SK-N-SH (cell line): ENCODE measurements around the gene DOC2A. TPM values are rescaled to one million over a fixed set of nuclear protein-coding genes. Genes with fewer than 3 reads are reported as not detected.
"Not testable (repeated sequence)": the region's sequence is repeated elsewhere in the genome, so short reads cannot be mapped to it uniquely, and the experiment has no call there.

Experiments used
- CTCF ChIA-PET: fragments of 300-600, 350-600 bp; formaldehyde crosslinking; extraction: SDS; loops from one replicate; lab custom pipeline; 2021; lab: Yijun Ruan, JAX
- POLR2A ChIA-PET: fragments of 350-600 bp; sonication (Branson Sonifier 250); formaldehyde crosslinking; extraction: SDS; loops from one replicate; lab custom pipeline; 2020; ENCODE audit warnings: antibody characterized with exemption, inconsistent platforms; lab: Yijun Ruan, JAX
- DNase-seq: peaks from one replicate; pipeline ENCODE4 v3.0.0; 2012
- H2AFZ ChIP-seq: fragments of 200-600 bp; sonication (generic); 2 replicates; pipeline ENCODE4 v1.8.1; 2016; ENCODE audit warnings: antibody characterized with exemption, mild to moderate bottlenecking, low read depth
- H3F3A ChIP-seq: fragments of 200-600 bp; sonication (generic); replicated peaks from 2 replicates; pipeline ENCODE3; 2016; ENCODE audit warnings: antibody characterized with exemption, mild to moderate bottlenecking; ENCODE audit not compliant: insufficient read depth
- H3K27ac ChIP-seq, 2 experiments: fragments of 200-500 bp in 1 of 2; fragments of 200-600 bp in 1 of 2; sonication (Bioruptor generic) in 1 of 2; sonication (generic), shearing (Covaris generic) in 1 of 2; 2 replicates each; pipeline versions ENCODE4 v1.5.1 to v1.6.1; 2014 to 2016; ENCODE audit warnings: low read depth in 2 of 2, inconsistent platforms in 1 of 2, low read length in 1 of 2, mild to moderate bottlenecking in 1 of 2, mixed read lengths in 1 of 2
- H3K27me3 ChIP-seq: fragments of 200-600 bp; sonication (generic), shearing (Covaris generic); 2 replicates; pipeline ENCODE4 v1.6.1; 2016; ENCODE audit warnings: mixed run types; ENCODE audit not compliant: insufficient read depth
- H3K36me3 ChIP-seq, 2 experiments: fragments of 200-500 bp in 1 of 2; fragments of 200-600 bp in 1 of 2; sonication (Bioruptor generic) in 1 of 2; sonication (generic) in 1 of 2; replicated peaks in 1 of 2; 2 replicates each; pipeline versions ENCODE3 to v1.5.1; 2014 to 2016; ENCODE audit warnings: low read length in 1 of 2, mild to moderate bottlenecking in 1 of 2; ENCODE audit not compliant: insufficient read depth in 2 of 2, control insufficient read depth in 1 of 2
- H3K4me1 ChIP-seq, 2 experiments: fragments of 200-500 bp in 1 of 2; fragments of 200-600 bp in 1 of 2; sonication (Bioruptor generic) in 1 of 2; sonication (generic), shearing (Covaris generic) in 1 of 2; 2 replicates each; pipeline versions ENCODE4 v1.5.1 to v1.6.1; 2014 to 2016; ENCODE audit warnings: low read depth in 1 of 2, low read length in 1 of 2, mixed run types in 1 of 2; ENCODE audit not compliant: insufficient read depth in 2 of 2, control insufficient read depth in 1 of 2
- H3K4me2 ChIP-seq: fragments of 200-600 bp; sonication (generic), shearing (Covaris generic); 2 replicates; pipeline ENCODE4 v1.6.1; 2017; ENCODE audit warnings: mixed run types
- H3K4me3 ChIP-seq, 2 experiments: fragments of 200-500 bp in 1 of 2; fragments of 200-600 bp in 1 of 2; sonication (Bioruptor generic) in 1 of 2; sonication (generic), shearing (Covaris generic) in 1 of 2; 2 replicates each; pipeline versions ENCODE4 v1.5.1 to v1.8.1; 2014 to 2016; ENCODE audit warnings: low read depth in 2 of 2, inconsistent platforms in 1 of 2, low read length in 1 of 2, mild to moderate bottlenecking in 1 of 2, mixed read lengths in 1 of 2, moderate library complexity in 1 of 2
- H3K79me2 ChIP-seq: fragments of 200-600 bp; sonication (generic); 2 replicates; pipeline ENCODE4 v1.8.1; 2017; ENCODE audit warnings: mild to moderate bottlenecking; ENCODE audit not compliant: insufficient read depth
- H3K9ac ChIP-seq: fragments of 200-600 bp; sonication (generic); 2 replicates; pipeline ENCODE4 v1.6.1; 2017; ENCODE audit warnings: mixed run types
- H3K9me2 ChIP-seq: fragments of 200-600 bp; sonication (generic); 2 replicates; pipeline ENCODE4 v1.6.1; 2017; ENCODE audit warnings: mixed run types
- H3K9me3 ChIP-seq: fragments of 200-600 bp; sonication (generic); 2 replicates; pipeline ENCODE4 v1.6.1; 2017; ENCODE audit warnings: mixed run types, mild to moderate bottlenecking, moderate library complexity
- H4K20me1 ChIP-seq: fragments of 200-600 bp; sonication (generic); 2 replicates; pipeline ENCODE4 v1.6.1; 2017; ENCODE audit warnings: mild to moderate bottlenecking, mixed run types; ENCODE audit not compliant: insufficient read depth
- CHD2 ChIP-seq: fragments of 150-350 bp; IDR thresholded peaks from 2 replicates; pipeline ENCODE4 v1.6.1; 2018; ENCODE audit warnings: low read length; ENCODE audit not compliant: partially characterized antibody
- EP300 ChIP-seq, 2 experiments: IDR thresholded peaks; 2 replicates each; pipeline versions ENCODE4 v1.4.0 to v1.6.1; 2012; ENCODE audit warnings: borderline replicate concordance in 1 of 2, low read depth in 1 of 2, low read length in 1 of 2
- FOXM1 ChIP-seq: IDR thresholded peaks from 2 replicates; pipeline ENCODE4 v1.4.0; 2012; ENCODE audit warnings: low read depth, mild to moderate bottlenecking
- GABPA ChIP-seq: IDR thresholded peaks from 2 replicates; pipeline ENCODE4 v1.4.0; 2012; ENCODE audit warnings: low read depth, mild to moderate bottlenecking
- GATA2 ChIP-seq: sonication (generic); formaldehyde crosslinking; IDR thresholded peaks from 2 replicates; pipeline ENCODE4 v1.5.0; 2020; ENCODE audit warnings: mild to moderate bottlenecking, missing genetic modification reagents
- MAX ChIP-seq: IDR thresholded peaks from 2 replicates; pipeline ENCODE4 v1.4.0; 2012; ENCODE audit warnings: low read depth
- NFIC ChIP-seq: IDR thresholded peaks from 2 replicates; pipeline ENCODE4 v1.4.0; 2012; ENCODE audit warnings: borderline replicate concordance
- NRF1 ChIP-seq: IDR thresholded peaks from 2 replicates; pipeline ENCODE4 v1.6.1; 2012; ENCODE audit warnings: low read depth, mild to moderate bottlenecking, low read length
- POLR2AphosphoS5 ChIP-seq: IDR thresholded peaks from 2 replicates; pipeline ENCODE4 v1.6.1; 2012; ENCODE audit warnings: low read depth, low read length
- RAD21 ChIP-seq: IDR thresholded peaks from 2 replicates; pipeline ENCODE4 v1.6.1; 2012; ENCODE audit warnings: mild to moderate bottlenecking, low read length
- RXRA ChIP-seq: IDR thresholded peaks from 2 replicates; pipeline ENCODE4 v1.4.0; 2012; ENCODE audit warnings: low read depth, mild to moderate bottlenecking, borderline replicate concordance
- SIN3A ChIP-seq: IDR thresholded peaks from 2 replicates; pipeline ENCODE4 v1.6.1; 2012; ENCODE audit warnings: low read depth, mild to moderate bottlenecking, low read length, moderate library complexity, borderline replicate concordance
- TAF1 ChIP-seq: IDR thresholded peaks from 2 replicates; pipeline ENCODE4 v1.6.1; 2012; ENCODE audit warnings: low read depth, mild to moderate bottlenecking, low read length, moderate library complexity, borderline replicate concordance
- TCF12 ChIP-seq: IDR thresholded peaks from 2 replicates; pipeline ENCODE4 v1.4.0; 2012
- TEAD4 ChIP-seq: IDR thresholded peaks from 2 replicates; pipeline ENCODE4 v1.4.0; 2012; ENCODE audit warnings: mild to moderate bottlenecking, borderline replicate concordance; ENCODE audit not compliant: insufficient read depth
- USF1 ChIP-seq: IDR thresholded peaks from 2 replicates; pipeline ENCODE4 v1.4.0; 2012; ENCODE audit warnings: low read depth, borderline replicate concordance
- WGBS: methylation state at CpG from one replicate; pipeline ENCODE4 v1.1.6; 2017; ENCODE audit warnings: low lambda C conversion rate; 5-methylcytosine and 5-hydroxymethylcytosine counted together
- polyA plus RNA-seq, 3 experiments: library from polyadenylated mRNA; depleted of rRNA; stranded (reverse); fragments of >200 nt; gene quantifications; 2 replicates each; pipeline ENCODE4 v1.2.3, GENCODE V29; 2012
- TF ChIP-seq, protein P1 (sequence below): fragments of 150-350 bp; IDR thresholded peaks from 2 replicates; pipeline ENCODE4 v1.6.1; 2017; ENCODE audit warnings: antibody characterized with exemption, low read length, low read depth, borderline replicate concordance
- TF ChIP-seq, protein P2 (sequence below): fragments of 150-350 bp; IDR thresholded peaks from 2 replicates; pipeline ENCODE4 v1.6.1; 2016; ENCODE audit warnings: mild to moderate bottlenecking, low read depth, low read length

The DOC2A gene
- polyA plus RNA-seq, 1 of the 3 experiments (the other 2 are of a cell fraction), result 10.4 TPM

- TF ChIP-seq SIN3A (no peak), TCF12 (no peak), POLR2AphosphoS5 (no peak), GATA2 (CRISPR knock-in tag) (no peak), FOXM1 (no peak)
Observed at GRCh38 chr16:29961127-29961478, 49.7 kb downstream of the DOC2A start (continued).

DNA sequence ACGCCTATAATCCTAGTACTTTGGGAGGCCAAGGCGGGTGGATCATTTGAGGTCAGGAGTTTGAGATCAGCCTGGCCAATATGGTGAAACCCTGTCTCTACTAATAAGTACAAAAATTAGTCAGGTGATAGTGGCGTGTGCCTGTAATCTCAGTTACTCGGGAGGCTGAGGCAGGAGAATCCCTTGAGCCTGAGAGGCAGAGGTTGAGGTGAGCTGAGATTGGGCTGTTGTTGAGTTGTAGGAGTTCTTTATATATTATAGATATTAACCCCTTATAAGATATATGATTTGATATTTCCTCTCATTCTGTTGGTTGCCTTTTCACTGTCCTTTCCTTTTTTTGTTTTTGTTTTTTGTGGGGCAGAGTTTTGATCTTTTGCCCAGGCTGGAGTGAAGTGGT lies 51.0 kb downstream of the DOC2A start:
- DNase-seq, H3K27me3 ChIP-seq, POLR2A ChIA-PET, H3K27ac ChIP-seq, H3K4me3 ChIP-seq, H3K36me3 ChIP-seq, H4K20me1 ChIP-seq, H3K4me2 ChIP-seq, H3K9me2 ChIP-seq, H2AFZ ChIP-seq, H3K79me2 ChIP-seq, H3K9ac ChIP-seq, H3F3A ChIP-seq, H3K9me3 ChIP-seq: not testable (repeated sequence)
- CTCF ChIA-PET, result interaction anchor here (1.4 to 1.7 kb wide), 2 partner anchors 35 to 46 kb away, joined by 5 read pairs; no protein-coding TSS in a partner anchor
- H3K4me1 ChIP-seq, result peaks cover 0 to 15% of the 10 kb centered on the region in 2 experiments; a peak in 1 of 4 replicates
- WGBS, result 94% methylated on average over 4 of the region's 4 CpGs

GRCh38 chr16:29959293-29959692 lies 51.5 kb downstream of the DOC2A start:
- Histone ChIP-seq H3K4me3 (no peak overlapping the region), H3K27ac (no peak overlapping the region), H3K27me3 (no peaks in the 10 kb centered on the region), H3K9ac (no peak overlapping the region), H3K36me3 (peaks cover 0 to 5% of the 10 kb centered on the region in 2 experiments), H3K79me2 (no peaks in the 10 kb centered on the region; the same call in 1 of the 2 replicates), H3K9me2 (no peaks in the 10 kb centered on the region), H4K20me1 (no peaks in the 10 kb centered on the region), H3K4me2 (no peak overlapping the region), H3K4me1 (peaks cover 0 to 15% of the 10 kb centered on the region in 2 experiments; a peak in 1 of 4 replicates), H2AFZ (no peak overlapping the region), H3F3A (no peaks in the 10 kb centered on the region), H3K9me3 (no peaks in the 10 kb centered on the region)
- no peak for DNase-seq
- ChIA-PET POLR2A (no interaction called here), CTCF (interaction anchor here (1.4 kb wide), 1 partner anchor 46 kb away, joined by 5 read pairs; no protein-coding TSS in a partner anchor)
- WGBS, result 91% methylated on average over 6 of the region's 9 CpGs
- TF ChIP-seq USF1 (no peak), TEAD4 (no peak), NRF1 (no peak), RXRA (no peak), CHD2 (no peak), NFIC (no peak), GABPA (no peak), TAF1 (no peak), RAD21 (no peak), EP300 (IDR thresholded peaks at IDR 0.05; ENCODE audit: borderline replicate concordance in 1 of 2, low read depth in 1 of 2, low read length in 1 of 2) (no peak), MAX (no peak)
- TF ChIP-seq, protein P1, sequence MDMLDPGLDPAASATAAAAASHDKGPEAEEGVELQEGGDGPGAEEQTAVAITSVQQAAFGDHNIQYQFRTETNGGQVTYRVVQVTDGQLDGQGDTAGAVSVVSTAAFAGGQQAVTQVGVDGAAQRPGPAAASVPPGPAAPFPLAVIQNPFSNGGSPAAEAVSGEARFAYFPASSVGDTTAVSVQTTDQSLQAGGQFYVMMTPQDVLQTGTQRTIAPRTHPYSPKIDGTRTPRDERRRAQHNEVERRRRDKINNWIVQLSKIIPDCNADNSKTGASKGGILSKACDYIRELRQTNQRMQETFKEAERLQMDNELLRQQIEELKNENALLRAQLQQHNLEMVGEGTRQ, result no peak
- TF ChIP-seq, protein P2, sequence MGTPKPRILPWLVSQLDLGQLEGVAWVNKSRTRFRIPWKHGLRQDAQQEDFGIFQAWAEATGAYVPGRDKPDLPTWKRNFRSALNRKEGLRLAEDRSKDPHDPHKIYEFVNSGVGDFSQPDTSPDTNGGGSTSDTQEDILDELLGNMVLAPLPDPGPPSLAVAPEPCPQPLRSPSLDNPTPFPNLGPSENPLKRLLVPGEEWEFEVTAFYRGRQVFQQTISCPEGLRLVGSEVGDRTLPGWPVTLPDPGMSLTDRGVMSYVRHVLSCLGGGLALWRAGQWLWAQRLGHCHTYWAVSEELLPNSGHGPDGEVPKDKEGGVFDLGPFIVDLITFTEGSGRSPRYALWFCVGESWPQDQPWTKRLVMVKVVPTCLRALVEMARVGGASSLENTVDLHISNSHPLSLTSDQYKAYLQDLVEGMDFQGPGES, result no peak
